Measurements from ENCODE around the gene RNPEP.

DNA sequence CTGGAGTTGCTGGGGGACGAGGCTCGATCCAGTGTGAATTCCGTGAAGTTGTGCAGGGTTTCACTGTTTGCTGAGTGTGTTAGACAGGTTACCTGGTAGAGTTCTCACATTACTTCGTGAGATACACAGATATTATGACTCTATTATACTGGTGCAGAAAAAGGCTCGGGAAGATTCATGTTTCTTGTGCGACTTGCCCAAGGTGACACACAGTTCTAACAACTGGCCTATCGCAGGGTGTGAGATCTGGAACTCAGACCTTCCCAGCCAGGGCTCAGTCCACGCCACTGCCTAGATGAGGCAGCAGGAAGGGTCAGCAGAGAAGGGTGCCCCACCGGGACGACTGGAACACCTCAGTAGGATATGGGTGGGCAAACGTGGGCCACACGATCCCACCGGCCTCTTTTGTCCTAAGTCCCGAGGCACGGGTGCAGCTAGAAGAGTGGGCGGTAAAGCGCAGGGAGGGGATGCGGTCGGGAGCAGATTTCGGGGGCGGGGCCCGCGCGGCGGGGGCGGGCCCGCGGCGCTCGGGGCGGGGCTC, 296 bp upstream of the RNPEP start:
- no peak for TF ChIP-seq EP300 (IDR thresholded peaks at IDR 0.05)
- TF ChIP-seq, protein P1, sequence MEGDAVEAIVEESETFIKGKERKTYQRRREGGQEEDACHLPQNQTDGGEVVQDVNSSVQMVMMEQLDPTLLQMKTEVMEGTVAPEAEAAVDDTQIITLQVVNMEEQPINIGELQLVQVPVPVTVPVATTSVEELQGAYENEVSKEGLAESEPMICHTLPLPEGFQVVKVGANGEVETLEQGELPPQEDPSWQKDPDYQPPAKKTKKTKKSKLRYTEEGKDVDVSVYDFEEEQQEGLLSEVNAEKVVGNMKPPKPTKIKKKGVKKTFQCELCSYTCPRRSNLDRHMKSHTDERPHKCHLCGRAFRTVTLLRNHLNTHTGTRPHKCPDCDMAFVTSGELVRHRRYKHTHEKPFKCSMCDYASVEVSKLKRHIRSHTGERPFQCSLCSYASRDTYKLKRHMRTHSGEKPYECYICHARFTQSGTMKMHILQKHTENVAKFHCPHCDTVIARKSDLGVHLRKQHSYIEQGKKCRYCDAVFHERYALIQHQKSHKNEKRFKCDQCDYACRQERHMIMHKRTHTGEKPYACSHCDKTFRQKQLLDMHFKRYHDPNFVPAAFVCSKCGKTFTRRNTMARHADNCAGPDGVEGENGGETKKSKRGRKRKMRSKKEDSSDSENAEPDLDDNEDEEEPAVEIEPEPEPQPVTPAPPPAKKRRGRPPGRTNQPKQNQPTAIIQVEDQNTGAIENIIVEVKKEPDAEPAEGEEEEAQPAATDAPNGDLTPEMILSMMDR (IDR thresholded peaks at IDR 0.05) = no peak

Data from tibial nerve (tissue), 4 donors.